Progenitor cell of endocrine pancreas (in vitro differentiated cells): ENCODE data around the gene ACLY. TPM values are rescaled to one million over a fixed set of nuclear protein-coding genes. Genes with fewer than 3 reads are reported as not detected.
"Not testable (repeated sequence)": the region's sequence is repeated elsewhere in the genome, so short reads cannot be mapped to it uniquely, and the experiment has no call there.

Source experiments
- DNase-seq: peaks from one replicate; pipeline ENCODE4 v3.0.0; 2021; ENCODE audit warnings: low spot score; ENCODE audit not compliant: unreplicated experiment
- H3K27ac Mint-ChIP-seq: 2 replicates; pipeline ENCODE4 v1.8.0; 2021; ENCODE audit warnings: mild to moderate bottlenecking, moderate library complexity, mixed read lengths
- H3K27me3 Mint-ChIP-seq: 2 replicates; pipeline ENCODE4 v1.8.0; 2021; ENCODE audit warnings: mixed read lengths
- H3K36me3 Mint-ChIP-seq: 2 replicates; pipeline ENCODE4 v1.8.0; 2022; ENCODE audit warnings: mixed read lengths; ENCODE audit not compliant: insufficient read depth
- H3K4me1 Mint-ChIP-seq: 2 replicates; pipeline ENCODE4 v1.8.0; 2021; ENCODE audit warnings: low read depth, mixed read lengths
- H3K4me3 Mint-ChIP-seq: 2 replicates; pipeline ENCODE4 v1.8.0; 2021; ENCODE audit warnings: low read depth, mild to moderate bottlenecking, moderate library complexity, mixed read lengths
- H3K9me3 Mint-ChIP-seq: 2 replicates; pipeline ENCODE4 v1.8.0; 2021; ENCODE audit warnings: low read depth, mixed read lengths
- CTCF ChIP-seq: fragments of 200-600 bp; sonication (generic); IDR thresholded peaks from one replicate; pipeline ENCODE4 v1.5.0; 2021; ENCODE audit warnings: antibody characterized with exemption, mild to moderate bottlenecking; ENCODE audit not compliant: unreplicated experiment
- total RNA-seq: library from RNA; stranded (reverse); gene quantifications from 2 replicates; pipeline ENCODE4 v1.2.1, GENCODE V29; 2021

The ACLY gene
- total RNA-seq, 1 donor from 2014 or later: 188 TPM

- TF ChIP-seq CTCF: no peak
- Mint-ChIP-seq H3K27ac (no peak overlapping the region), H3K4me1 (peaks cover 2% of the 10 kb centered on the region), H3K9me3 (no peaks in the 10 kb centered on the region), H3K27me3 (no peaks in the 10 kb centered on the region), H3K36me3 (peaks cover 18% of the 10 kb centered on the region), H3K4me3 (no peak overlapping the region)
- DNase-seq: no peak
Observed at GRCh38 chr17:41891135-41892020, 27.4 kb downstream of the ACLY start.

GRCh38 chr17:41888332-41888965 is 30.3 kb downstream of the ACLY start:
- TF ChIP-seq CTCF: no peak
- DNase-seq: no peak
- H3K27me3 Mint-ChIP-seq: no peaks in the 10 kb centered on the region
- H3K27ac Mint-ChIP-seq: peak overlapping the region; percentile 84
- H3K4me1 Mint-ChIP-seq: no peaks in the 10 kb centered on the region
- H3K4me3 Mint-ChIP-seq: no peak overlapping the region
- H3K9me3 Mint-ChIP-seq: no peaks in the 10 kb centered on the region
- peaks cover 21% of the 10 kb centered on the region for H3K36me3 Mint-ChIP-seq

- DNase-seq: no peak
- no peak overlapping the region for H3K4me3 Mint-ChIP-seq
- peaks cover 23% of the 10 kb centered on the region for H3K36me3 Mint-ChIP-seq
Observed at GRCh38 chr17:41885733-41886132, 33.0 kb downstream of the ACLY start.

GRCh38 chr17:41882756-41883155 is 36.0 kb downstream of the ACLY start:
- Mint-ChIP-seq H3K27me3 (no peaks in the 10 kb centered on the region), H3K27ac (peak overlapping the region; percentile 62), H3K4me3 (no peak overlapping the region), H3K36me3 (peaks cover 34% of the 10 kb centered on the region), H3K4me1 (no peaks in the 10 kb centered on the region), H3K9me3 (no peaks in the 10 kb centered on the region)
- TF ChIP-seq CTCF: no peak
- no peak for DNase-seq

More at GRCh38 chr17:41885733-41886132, 33.0 kb downstream of the ACLY start:
- H3K4me1 Mint-ChIP-seq: no peaks in the 10 kb centered on the region
- TF ChIP-seq CTCF: peak; percentile 17
- no peaks in the 10 kb centered on the region for H3K27me3 Mint-ChIP-seq
- H3K9me3 Mint-ChIP-seq: no peaks in the 10 kb centered on the region
- peak overlapping the region; percentile 80 for H3K27ac Mint-ChIP-seq

GRCh38 chr17:41880130-41880529 is 38.6 kb downstream of the ACLY start:
- Mint-ChIP-seq H3K27me3 (no peaks in the 10 kb centered on the region), H3K4me3 (no peak overlapping the region), H3K9me3 (no peaks in the 10 kb centered on the region), H3K4me1 (no peaks in the 10 kb centered on the region), H3K36me3 (peaks cover 39% of the 10 kb centered on the region), H3K27ac (no peak overlapping the region)
- DNase-seq: no peak
- no peak for TF ChIP-seq CTCF

GRCh38 chr17:41874293-41874670 is 44.5 kb downstream of the ACLY start:
- peaks cover 45% of the 10 kb centered on the region for H3K36me3 Mint-ChIP-seq
- H3K4me3 Mint-ChIP-seq: not testable (repeated sequence)

More at GRCh38 chr17:41874293-41874670, 44.5 kb downstream of the ACLY start:
- not testable (repeated sequence) for DNase-seq, H3K9me3 Mint-ChIP-seq, H3K27me3 Mint-ChIP-seq, H3K4me1 Mint-ChIP-seq, H3K27ac Mint-ChIP-seq
